ENCODE data around the gene ATP6V1B1. TPM values are rescaled to one million over a fixed set of nuclear protein-coding genes. Genes with fewer than 3 reads are reported as not detected.

Gene ATP6V1B1
- total and polyA plus RNA-seq, 9 of the 15 experiments (the other 6 are each of a cell fraction or from before 2014, with no cell fraction given): not detected

DNA sequence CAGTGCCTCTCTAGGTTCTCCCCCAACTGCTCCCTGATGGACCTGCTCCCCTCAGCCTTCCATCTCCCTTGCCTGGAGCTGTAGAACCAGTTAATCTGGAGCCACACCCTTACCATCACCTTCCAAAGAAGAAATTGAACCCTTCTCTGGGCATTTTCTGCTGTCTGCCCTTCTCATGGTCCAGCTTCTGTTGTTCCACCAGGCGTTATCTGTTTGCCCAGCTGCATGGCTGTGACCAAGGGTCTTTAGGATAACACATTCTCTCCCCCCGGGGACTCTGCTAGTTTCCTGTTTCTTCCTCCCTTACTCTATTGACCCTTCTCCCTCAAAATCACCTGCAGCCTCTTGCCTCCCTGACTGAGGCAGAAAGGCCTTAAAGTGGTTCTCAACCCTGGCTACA, 39.5 kb downstream of the ATP6V1B1 start (continued):
- TF ChIP-seq, protein P1, sequence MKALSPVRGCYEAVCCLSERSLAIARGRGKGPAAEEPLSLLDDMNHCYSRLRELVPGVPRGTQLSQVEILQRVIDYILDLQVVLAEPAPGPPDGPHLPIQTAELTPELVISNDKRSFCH (CRISPR knock-in tag; IDR thresholded peaks at IDR 0.05): no peak
- TF ChIP-seq, protein P1 (tag; IDR thresholded peaks at IDR 0.05): no peak
- TF ChIP-seq ZNF583 (CRISPR knock-in tag; IDR thresholded peaks at IDR 0.05) (no peak), ETV6 (IDR thresholded peaks at IDR 0.05; ENCODE audit: borderline replicate concordance in 1 of 2, low read depth in 2 of 2, low read length in 1 of 2) (no peak), ETV6 (CRISPR knock-in tag; IDR thresholded peaks at IDR 0.05; ENCODE audit: borderline replicate concordance) (no peak), RCOR1 (IDR thresholded peaks at IDR 0.05; ENCODE audit: borderline replicate concordance in 1 of 2, low read depth in 2 of 2, low read length in 2 of 2) (no peak), TAL1 (IDR thresholded peaks at IDR 0.05) (peak; percentile 63), MTA2 (IDR thresholded peaks at IDR 0.05; ENCODE audit: low read depth) (0 out of 2 replicates have a peak, but pooled peaks have one; percentile 18), ZNF134 (CRISPR knock-in tag; conservative IDR thresholded peaks at IDR 0.05) (no peak), ZNF354B (CRISPR knock-in tag; IDR thresholded peaks at IDR 0.05) (no peak), ARNT (IDR thresholded peaks at IDR 0.05) (no peak), EP400 (IDR thresholded peaks at IDR 0.05) (no peak), MIER1 (IDR thresholded peaks at IDR 0.05; ENCODE audit: low read depth) (no peak), ZNF239 (CRISPR knock-in tag; IDR thresholded peaks at IDR 0.05) (no peak), CBFA2T2 (conservative IDR thresholded peaks at IDR 0.05) (peak; percentile 62), ZNF436 (CRISPR knock-in tag; IDR thresholded peaks at IDR 0.05) (no peak)
- TF ChIP-seq, protein P2, sequence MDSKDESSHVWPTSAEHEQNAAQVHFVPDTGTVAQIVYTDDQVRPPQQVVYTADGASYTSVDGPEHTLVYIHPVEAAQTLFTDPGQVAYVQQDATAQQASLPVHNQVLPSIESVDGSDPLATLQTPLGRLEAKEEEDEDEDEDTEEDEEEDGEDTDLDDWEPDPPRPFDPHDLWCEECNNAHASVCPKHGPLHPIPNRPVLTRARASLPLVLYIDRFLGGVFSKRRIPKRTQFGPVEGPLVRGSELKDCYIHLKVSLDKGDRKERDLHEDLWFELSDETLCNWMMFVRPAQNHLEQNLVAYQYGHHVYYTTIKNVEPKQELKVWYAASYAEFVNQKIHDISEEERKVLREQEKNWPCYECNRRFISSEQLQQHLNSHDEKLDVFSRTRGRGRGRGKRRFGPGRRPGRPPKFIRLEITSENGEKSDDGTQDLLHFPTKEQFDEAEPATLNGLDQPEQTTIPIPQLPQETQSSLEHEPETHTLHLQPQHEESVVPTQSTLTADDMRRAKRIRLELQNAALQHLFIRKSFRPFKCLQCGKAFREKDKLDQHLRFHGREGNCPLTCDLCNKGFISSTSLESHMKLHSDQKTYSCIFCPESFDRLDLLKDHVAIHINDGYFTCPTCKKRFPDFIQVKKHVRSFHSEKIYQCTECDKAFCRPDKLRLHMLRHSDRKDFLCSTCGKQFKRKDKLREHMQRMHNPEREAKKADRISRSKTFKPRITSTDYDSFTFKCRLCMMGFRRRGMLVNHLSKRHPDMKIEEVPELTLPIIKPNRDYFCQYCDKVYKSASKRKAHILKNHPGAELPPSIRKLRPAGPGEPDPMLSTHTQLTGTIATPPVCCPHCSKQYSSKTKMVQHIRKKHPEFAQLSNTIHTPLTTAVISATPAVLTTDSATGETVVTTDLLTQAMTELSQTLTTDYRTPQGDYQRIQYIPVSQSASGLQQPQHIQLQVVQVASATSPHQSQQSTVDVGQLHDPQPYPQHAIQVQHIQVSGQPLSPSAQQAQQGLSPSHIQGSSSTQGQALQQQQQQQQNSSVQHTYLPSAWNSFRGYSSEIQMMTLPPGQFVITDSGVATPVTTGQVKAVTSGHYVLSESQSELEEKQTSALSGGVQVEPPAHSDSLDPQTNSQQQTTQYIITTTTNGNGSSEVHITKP (IDR thresholded peaks at IDR 0.05; ENCODE audit: partially characterized antibody): no peak
- TF ChIP-seq, protein P3, sequence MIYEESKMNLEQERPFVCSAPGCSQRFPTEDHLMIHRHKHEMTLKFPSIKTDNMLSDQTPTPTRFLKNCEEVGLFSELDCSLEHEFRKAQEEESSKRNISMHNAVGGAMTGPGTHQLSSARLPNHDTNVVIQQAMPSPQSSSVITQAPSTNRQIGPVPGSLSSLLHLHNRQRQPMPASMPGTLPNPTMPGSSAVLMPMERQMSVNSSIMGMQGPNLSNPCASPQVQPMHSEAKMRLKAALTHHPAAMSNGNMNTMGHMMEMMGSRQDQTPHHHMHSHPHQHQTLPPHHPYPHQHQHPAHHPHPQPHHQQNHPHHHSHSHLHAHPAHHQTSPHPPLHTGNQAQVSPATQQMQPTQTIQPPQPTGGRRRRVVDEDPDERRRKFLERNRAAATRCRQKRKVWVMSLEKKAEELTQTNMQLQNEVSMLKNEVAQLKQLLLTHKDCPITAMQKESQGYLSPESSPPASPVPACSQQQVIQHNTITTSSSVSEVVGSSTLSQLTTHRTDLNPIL (CRISPR knock-in tag; IDR thresholded peaks at IDR 0.05): no peak
- TF ChIP-seq, protein P4, sequence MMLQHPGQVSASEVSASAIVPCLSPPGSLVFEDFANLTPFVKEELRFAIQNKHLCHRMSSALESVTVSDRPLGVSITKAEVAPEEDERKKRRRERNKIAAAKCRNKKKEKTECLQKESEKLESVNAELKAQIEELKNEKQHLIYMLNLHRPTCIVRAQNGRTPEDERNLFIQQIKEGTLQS (IDR thresholded peaks at IDR 0.05): no peak
- TF ChIP-seq, protein P4 (CRISPR knock-in tag; conservative IDR thresholded peaks at IDR 0.05): no peak
